AG09319 (cell line): ENCODE data around the gene ARRDC5.

Source experiments
- DNase-seq: peaks from one replicate; pipeline ENCODE4 v3.0.0-alpha.2; 2010; ENCODE audit warnings: low read depth; ENCODE audit errors: extremely low read depth
- TF ChIP-seq, protein P1 (sequence below): IDR thresholded peaks from 2 replicates; pipeline ENCODE4 v1.5.1; 2011; ENCODE audit warnings: low read depth, mild to moderate bottlenecking, inconsistent platforms, low read length, moderate library complexity

The ARRDC5 gene

GRCh38 chr19:4932711-4933110 lies 30.0 kb upstream of the ARRDC5 start:
- TF ChIP-seq, protein P1, sequence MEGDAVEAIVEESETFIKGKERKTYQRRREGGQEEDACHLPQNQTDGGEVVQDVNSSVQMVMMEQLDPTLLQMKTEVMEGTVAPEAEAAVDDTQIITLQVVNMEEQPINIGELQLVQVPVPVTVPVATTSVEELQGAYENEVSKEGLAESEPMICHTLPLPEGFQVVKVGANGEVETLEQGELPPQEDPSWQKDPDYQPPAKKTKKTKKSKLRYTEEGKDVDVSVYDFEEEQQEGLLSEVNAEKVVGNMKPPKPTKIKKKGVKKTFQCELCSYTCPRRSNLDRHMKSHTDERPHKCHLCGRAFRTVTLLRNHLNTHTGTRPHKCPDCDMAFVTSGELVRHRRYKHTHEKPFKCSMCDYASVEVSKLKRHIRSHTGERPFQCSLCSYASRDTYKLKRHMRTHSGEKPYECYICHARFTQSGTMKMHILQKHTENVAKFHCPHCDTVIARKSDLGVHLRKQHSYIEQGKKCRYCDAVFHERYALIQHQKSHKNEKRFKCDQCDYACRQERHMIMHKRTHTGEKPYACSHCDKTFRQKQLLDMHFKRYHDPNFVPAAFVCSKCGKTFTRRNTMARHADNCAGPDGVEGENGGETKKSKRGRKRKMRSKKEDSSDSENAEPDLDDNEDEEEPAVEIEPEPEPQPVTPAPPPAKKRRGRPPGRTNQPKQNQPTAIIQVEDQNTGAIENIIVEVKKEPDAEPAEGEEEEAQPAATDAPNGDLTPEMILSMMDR = no peak
- no peak for DNase-seq

GRCh38 chr19:4930664-4931063 lies 28.0 kb upstream of the ARRDC5 start:
- TF ChIP-seq, protein P1 = no peak
- DNase-seq = no peak

- TF ChIP-seq, protein P1 = no peak
- DNase-seq = no peak
Observed at GRCh38 chr19:4929186-4929585, 26.5 kb upstream of the ARRDC5 start.

- TF ChIP-seq, protein P1 = no peak
- no peak for DNase-seq
Observed at GRCh38 chr19:4923276-4923747, 20.6 kb upstream of the ARRDC5 start.

GRCh38 chr19:4922530-4923275 lies 20.0 kb upstream of the ARRDC5 start:
- DNase-seq = no peak
- TF ChIP-seq, protein P1 = no peak

DNA sequence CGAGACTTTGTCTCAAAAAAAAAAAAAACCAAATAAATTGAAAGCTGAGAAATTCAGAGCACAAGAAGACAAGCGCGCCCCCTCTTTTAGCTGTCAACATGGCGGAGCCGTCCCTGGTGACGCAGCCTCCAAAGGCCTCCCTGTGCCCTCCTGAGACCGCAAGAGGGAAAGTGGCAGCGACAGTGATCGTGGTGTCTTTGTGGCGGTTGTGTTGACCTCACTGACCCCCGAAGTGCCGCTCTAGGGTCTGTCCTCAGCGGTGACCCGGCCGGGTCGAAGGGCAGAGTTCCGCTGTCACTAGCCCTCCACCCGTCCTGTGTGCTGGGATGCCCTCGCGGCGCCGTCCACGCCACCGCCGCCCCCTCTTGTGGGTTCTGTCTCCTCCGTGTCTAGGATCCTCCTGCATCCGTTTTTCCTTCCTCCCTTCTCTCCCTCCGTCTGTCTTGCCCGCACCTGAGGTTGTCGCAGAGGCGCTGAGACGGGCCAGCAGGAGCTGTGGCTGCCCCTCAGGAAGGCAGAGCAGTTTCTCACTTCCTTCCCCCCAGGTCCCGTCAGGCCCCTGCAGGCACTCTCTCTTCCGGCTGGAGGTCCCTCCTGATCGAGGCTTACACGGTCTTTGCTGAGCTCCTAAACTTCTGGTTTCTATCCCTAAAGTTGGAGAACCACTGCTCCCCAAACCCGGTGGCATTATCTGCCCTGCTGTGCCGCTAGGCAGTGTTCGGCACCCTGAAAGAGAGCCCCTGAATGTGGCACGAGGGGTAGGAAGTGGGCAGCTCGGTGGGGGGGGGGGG lies 13.8 kb upstream of the ARRDC5 start:
- DNase-seq = no peak
- TF ChIP-seq, protein P1 = no peak
